ENCODE data around the gene TXNDC11. TPM values are rescaled to one million over a fixed set of nuclear protein-coding genes. Genes with fewer than 3 reads are reported as not detected.

The TXNDC11 gene
- total and polyA plus RNA-seq, 9 of the 15 experiments (the other 6 are each of a cell fraction or from before 2014, with no cell fraction given), result 0.66 to 32.6 (median 26.2) TPM

DNA sequence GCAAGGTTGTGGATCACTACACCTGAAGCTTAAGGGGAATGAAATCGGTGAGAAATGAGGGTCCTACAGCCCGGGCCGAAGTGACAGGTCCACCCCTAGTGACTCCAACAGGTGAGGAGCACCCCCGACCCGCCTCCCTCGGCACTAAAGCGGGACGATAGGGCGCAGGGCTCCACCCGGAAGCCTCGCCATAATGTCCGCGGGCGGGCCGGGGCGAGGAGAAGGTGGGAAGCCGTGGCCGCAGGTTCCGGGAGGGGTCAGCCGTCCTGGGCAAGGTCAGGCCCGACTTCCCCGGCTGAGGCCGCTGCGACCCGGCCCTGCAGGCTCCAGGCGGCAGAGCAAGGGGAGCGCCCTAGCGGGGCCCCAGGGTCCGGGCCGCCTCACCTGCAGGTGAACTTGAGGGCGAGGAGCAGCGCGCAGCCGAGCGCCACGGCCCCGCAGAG is 543 bp downstream of the TXNDC11 start (continued):
- TF ChIP-seq, protein P1, sequence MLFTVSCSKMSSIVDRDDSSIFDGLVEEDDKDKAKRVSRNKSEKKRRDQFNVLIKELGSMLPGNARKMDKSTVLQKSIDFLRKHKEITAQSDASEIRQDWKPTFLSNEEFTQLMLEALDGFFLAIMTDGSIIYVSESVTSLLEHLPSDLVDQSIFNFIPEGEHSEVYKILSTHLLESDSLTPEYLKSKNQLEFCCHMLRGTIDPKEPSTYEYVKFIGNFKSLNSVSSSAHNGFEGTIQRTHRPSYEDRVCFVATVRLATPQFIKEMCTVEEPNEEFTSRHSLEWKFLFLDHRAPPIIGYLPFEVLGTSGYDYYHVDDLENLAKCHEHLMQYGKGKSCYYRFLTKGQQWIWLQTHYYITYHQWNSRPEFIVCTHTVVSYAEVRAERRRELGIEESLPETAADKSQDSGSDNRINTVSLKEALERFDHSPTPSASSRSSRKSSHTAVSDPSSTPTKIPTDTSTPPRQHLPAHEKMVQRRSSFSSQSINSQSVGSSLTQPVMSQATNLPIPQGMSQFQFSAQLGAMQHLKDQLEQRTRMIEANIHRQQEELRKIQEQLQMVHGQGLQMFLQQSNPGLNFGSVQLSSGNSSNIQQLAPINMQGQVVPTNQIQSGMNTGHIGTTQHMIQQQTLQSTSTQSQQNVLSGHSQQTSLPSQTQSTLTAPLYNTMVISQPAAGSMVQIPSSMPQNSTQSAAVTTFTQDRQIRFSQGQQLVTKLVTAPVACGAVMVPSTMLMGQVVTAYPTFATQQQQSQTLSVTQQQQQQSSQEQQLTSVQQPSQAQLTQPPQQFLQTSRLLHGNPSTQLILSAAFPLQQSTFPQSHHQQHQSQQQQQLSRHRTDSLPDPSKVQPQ (CRISPR knock-in tag; IDR thresholded peaks at IDR 0.05; ENCODE audit: borderline replicate concordance), result no peak
- TF ChIP-seq ZNF121 (CRISPR knock-in tag; conservative IDR thresholded peaks at IDR 0.05) (peak; percentile 6; the same call in 1 of the 2 replicates), EGR1 (conservative IDR thresholded peaks at IDR 0.05) (no peak), NR3C1 (CRISPR knock-in tag; IDR thresholded peaks at IDR 0.05) (peak; percentile 72; the same call in 1 of the 2 replicates), RBM34 (IDR thresholded peaks at IDR 0.05; ENCODE audit: borderline replicate concordance, insufficient read depth, low read length) (no peak), CXXC5 (CRISPR knock-in tag; IDR thresholded peaks at IDR 0.05) (no peak)
- TF ChIP-seq, protein P2, sequence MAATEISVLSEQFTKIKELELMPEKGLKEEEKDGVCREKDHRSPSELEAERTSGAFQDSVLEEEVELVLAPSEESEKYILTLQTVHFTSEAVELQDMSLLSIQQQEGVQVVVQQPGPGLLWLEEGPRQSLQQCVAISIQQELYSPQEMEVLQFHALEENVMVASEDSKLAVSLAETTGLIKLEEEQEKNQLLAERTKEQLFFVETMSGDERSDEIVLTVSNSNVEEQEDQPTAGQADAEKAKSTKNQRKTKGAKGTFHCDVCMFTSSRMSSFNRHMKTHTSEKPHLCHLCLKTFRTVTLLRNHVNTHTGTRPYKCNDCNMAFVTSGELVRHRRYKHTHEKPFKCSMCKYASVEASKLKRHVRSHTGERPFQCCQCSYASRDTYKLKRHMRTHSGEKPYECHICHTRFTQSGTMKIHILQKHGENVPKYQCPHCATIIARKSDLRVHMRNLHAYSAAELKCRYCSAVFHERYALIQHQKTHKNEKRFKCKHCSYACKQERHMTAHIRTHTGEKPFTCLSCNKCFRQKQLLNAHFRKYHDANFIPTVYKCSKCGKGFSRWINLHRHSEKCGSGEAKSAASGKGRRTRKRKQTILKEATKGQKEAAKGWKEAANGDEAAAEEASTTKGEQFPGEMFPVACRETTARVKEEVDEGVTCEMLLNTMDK (IDR thresholded peaks at IDR 0.05; ENCODE audit: borderline replicate concordance, insufficient read depth, low read depth, low read length, poor library complexity, severe bottlenecking), result peak; percentile 14
- TF ChIP-seq, protein P3, sequence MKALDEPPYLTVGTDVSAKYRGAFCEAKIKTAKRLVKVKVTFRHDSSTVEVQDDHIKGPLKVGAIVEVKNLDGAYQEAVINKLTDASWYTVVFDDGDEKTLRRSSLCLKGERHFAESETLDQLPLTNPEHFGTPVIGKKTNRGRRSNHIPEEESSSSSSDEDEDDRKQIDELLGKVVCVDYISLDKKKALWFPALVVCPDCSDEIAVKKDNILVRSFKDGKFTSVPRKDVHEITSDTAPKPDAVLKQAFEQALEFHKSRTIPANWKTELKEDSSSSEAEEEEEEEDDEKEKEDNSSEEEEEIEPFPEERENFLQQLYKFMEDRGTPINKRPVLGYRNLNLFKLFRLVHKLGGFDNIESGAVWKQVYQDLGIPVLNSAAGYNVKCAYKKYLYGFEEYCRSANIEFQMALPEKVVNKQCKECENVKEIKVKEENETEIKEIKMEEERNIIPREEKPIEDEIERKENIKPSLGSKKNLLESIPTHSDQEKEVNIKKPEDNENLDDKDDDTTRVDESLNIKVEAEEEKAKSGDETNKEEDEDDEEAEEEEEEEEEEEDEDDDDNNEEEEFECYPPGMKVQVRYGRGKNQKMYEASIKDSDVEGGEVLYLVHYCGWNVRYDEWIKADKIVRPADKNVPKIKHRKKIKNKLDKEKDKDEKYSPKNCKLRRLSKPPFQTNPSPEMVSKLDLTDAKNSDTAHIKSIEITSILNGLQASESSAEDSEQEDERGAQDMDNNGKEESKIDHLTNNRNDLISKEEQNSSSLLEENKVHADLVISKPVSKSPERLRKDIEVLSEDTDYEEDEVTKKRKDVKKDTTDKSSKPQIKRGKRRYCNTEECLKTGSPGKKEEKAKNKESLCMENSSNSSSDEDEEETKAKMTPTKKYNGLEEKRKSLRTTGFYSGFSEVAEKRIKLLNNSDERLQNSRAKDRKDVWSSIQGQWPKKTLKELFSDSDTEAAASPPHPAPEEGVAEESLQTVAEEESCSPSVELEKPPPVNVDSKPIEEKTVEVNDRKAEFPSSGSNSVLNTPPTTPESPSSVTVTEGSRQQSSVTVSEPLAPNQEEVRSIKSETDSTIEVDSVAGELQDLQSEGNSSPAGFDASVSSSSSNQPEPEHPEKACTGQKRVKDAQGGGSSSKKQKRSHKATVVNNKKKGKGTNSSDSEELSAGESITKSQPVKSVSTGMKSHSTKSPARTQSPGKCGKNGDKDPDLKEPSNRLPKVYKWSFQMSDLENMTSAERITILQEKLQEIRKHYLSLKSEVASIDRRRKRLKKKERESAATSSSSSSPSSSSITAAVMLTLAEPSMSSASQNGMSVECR (CRISPR knock-in tag; IDR thresholded peaks at IDR 0.05), result peak; percentile 67; the same call in 1 of the 2 replicates
- TF ChIP-seq, protein P4, sequence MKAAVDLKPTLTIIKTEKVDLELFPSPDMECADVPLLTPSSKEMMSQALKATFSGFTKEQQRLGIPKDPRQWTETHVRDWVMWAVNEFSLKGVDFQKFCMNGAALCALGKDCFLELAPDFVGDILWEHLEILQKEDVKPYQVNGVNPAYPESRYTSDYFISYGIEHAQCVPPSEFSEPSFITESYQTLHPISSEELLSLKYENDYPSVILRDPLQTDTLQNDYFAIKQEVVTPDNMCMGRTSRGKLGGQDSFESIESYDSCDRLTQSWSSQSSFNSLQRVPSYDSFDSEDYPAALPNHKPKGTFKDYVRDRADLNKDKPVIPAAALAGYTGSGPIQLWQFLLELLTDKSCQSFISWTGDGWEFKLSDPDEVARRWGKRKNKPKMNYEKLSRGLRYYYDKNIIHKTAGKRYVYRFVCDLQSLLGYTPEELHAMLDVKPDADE (conservative IDR thresholded peaks at IDR 0.05; ENCODE audit: control insufficient read depth, low read depth, low read length), result no peak
- TF ChIP-seq, protein P5, sequence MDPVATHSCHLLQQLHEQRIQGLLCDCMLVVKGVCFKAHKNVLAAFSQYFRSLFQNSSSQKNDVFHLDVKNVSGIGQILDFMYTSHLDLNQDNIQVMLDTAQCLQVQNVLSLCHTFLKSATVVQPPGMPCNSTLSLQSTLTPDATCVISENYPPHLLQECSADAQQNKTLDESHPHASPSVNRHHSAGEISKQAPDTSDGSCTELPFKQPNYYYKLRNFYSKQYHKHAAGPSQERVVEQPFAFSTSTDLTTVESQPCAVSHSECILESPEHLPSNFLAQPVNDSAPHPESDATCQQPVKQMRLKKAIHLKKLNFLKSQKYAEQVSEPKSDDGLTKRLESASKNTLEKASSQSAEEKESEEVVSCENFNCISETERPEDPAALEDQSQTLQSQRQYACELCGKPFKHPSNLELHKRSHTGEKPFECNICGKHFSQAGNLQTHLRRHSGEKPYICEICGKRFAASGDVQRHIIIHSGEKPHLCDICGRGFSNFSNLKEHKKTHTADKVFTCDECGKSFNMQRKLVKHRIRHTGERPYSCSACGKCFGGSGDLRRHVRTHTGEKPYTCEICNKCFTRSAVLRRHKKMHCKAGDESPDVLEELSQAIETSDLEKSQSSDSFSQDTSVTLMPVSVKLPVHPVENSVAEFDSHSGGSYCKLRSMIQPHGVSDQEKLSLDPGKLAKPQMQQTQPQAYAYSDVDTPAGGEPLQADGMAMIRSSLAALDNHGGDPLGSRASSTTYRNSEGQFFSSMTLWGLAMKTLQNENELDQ (CRISPR knock-in tag; IDR thresholded peaks at IDR 0.05; ENCODE audit: borderline replicate concordance), result 0 out of 2 replicates have a peak, but pooled peaks have one; percentile 40
- TF ChIP-seq, protein P6, sequence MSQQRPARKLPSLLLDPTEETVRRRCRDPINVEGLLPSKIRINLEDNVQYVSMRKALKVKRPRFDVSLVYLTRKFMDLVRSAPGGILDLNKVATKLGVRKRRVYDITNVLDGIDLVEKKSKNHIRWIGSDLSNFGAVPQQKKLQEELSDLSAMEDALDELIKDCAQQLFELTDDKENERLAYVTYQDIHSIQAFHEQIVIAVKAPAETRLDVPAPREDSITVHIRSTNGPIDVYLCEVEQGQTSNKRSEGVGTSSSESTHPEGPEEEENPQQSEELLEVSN (IDR thresholded peaks at IDR 0.05; ENCODE audit: borderline replicate concordance in 1 of 2, extremely low read depth in 1 of 2, insufficient read depth in 1 of 2, insufficient read length in 1 of 2, low read depth in 1 of 2, low read length in 1 of 2, poor library complexity in 1 of 2, severe bottlenecking in 1 of 2), result peak in 1 of 2 experiments; percentile 39
